Prostate gland (tissue), 2 donors: Measurements from ENCODE around the gene MYCBP2.

Source experiments
- CTCF ChIP-seq, 4 experiments: fragments of 200-600 bp in 2 of 4; fragments of 450-650 bp in 2 of 4; sonication (generic) in 2 of 4; IDR thresholded peaks; 1 replicate in 3 of 4; 2 replicates in 1 of 4; pipeline ENCODE4 v1.5.1; 2016 to 2019; ENCODE audit warnings: antibody characterized with exemption in 4 of 4, mild to moderate bottlenecking in 2 of 4, moderate library complexity in 2 of 4
- POLR2A ChIP-seq: fragments of 450-650 bp; IDR thresholded peaks from one replicate; pipeline ENCODE4 v1.6.1; 2016; ENCODE audit warnings: antibody characterized with exemption, mild to moderate bottlenecking

GRCh38 chr13:77022341-77022740 is 304.6 kb downstream of the MYCBP2 start:
- TF ChIP-seq POLR2A (no peak), CTCF (IDR thresholded peaks at IDR 0.05) (no peak)
